B cell (primary cell): ENCODE data around the gene PCDHGB4. TPM values are rescaled to one million over a fixed set of nuclear protein-coding genes. Genes with fewer than 3 reads are reported as not detected.

Source experiments
- ATAC-seq: fragments of 200-7000 bp; cut with Tn5 transposase; one replicate; pipeline ENCODE4 v1.10.0; 2021; ENCODE audit warnings: low read depth, mild to moderate bottlenecking, moderate number of reproducible peaks, moderate library complexity
- CTCF ChIA-PET: fragments of 350-600 bp; sonication (Branson Sonifier 250); formaldehyde crosslinking; loops from one replicate; lab custom pipeline; 2021; ENCODE audit warnings: antibody characterized with exemption, inconsistent platforms; lab: Charles Lee
- POLR2A ChIA-PET: fragments of 350-600 bp; sonication (Branson Sonifier 250); formaldehyde crosslinking; loops from one replicate; lab custom pipeline; 2021; ENCODE audit warnings: antibody characterized with exemption; lab: Charles Lee
- DNase-seq: peaks from one replicate; pipeline ENCODE4 v3.0.0; 2013
- H2AFZ ChIP-seq: 2 replicates; pipeline ENCODE4 v1.6.1; 2012; ENCODE audit warnings: mild to moderate bottlenecking, low read depth, low read length; ENCODE audit not compliant: insufficient read depth, poor library complexity, severe bottlenecking
- H3K27ac ChIP-seq, 2 donors: 1 replicate in 1 of 2; 2 replicates in 1 of 2; pipeline ENCODE4 v1.5.1; 2012 to 2013; ENCODE audit warnings: low read length in 2 of 2, mild to moderate bottlenecking in 2 of 2, moderate library complexity in 1 of 2
- H3K27me3 ChIP-seq, 4 experiments: fragments of 200-600 bp in 1 of 4; sonication (generic) in 1 of 4; replicated peaks in 1 of 4; 1 replicate in 2 of 4; 2 replicates in 2 of 4; pipeline versions ENCODE4 v1.6.1 to v1.7.0; 2013 to 2016; ENCODE audit warnings: low read length in 3 of 4, mild to moderate bottlenecking in 2 of 4, mixed read lengths in 1 of 4, moderate library complexity in 1 of 4; ENCODE audit not compliant: insufficient read depth in 4 of 4, control insufficient read depth in 3 of 4; ENCODE audit errors: control extremely low read depth in 1 of 4
- H3K36me3 ChIP-seq, 2 experiments: replicated peaks in 1 of 2; 1 replicate in 1 of 2; 2 replicates in 1 of 2; pipeline versions ENCODE4 v1.6.1 to v1.7.1; 2013; ENCODE audit warnings: low read length in 1 of 2; ENCODE audit not compliant: insufficient read depth in 2 of 2, control insufficient read depth in 1 of 2; ENCODE audit errors: control extremely low read depth in 1 of 2, extremely low read depth in 1 of 2
- H3K4me1 ChIP-seq, 2 donors: fragments of 200-600 bp in 1 of 2; sonication (generic) in 1 of 2; 1 replicate in 1 of 2; 2 replicates in 1 of 2; pipeline versions ENCODE4 v1.5.1 to v1.6.1; 2013 to 2017; ENCODE audit warnings: low read length in 2 of 2; ENCODE audit not compliant: control insufficient read depth in 2 of 2, insufficient read depth in 2 of 2
- H3K4me2 ChIP-seq: replicated peaks from 2 replicates; pipeline ENCODE3; 2012; ENCODE audit warnings: mild to moderate bottlenecking, low read depth, low read length; ENCODE audit not compliant: poor library complexity, severe bottlenecking
- H3K4me3 ChIP-seq, 5 experiments: fragments of 200-600 bp in 1 of 5; sonication (generic) in 1 of 5; 1 replicate in 3 of 5; 2 replicates in 2 of 5; pipeline versions ENCODE4 v1.5.1 to v1.7.0; 2011 to 2016; ENCODE audit warnings: low read length in 4 of 5, mild to moderate bottlenecking in 4 of 5, low read depth in 2 of 5, control low read depth in 1 of 5, moderate library complexity in 1 of 5; ENCODE audit not compliant: insufficient read depth in 1 of 5; ENCODE audit errors: control extremely low read depth in 1 of 5, extremely low read depth in 1 of 5
- H3K79me2 ChIP-seq: fragments of 200-600 bp; sonication (generic); one replicate; pipeline ENCODE4 v1.6.0; 2016; ENCODE audit warnings: low read length; ENCODE audit not compliant: control insufficient read depth, insufficient read depth
- H3K9ac ChIP-seq: fragments of 200-600 bp; sonication (generic); 2 replicates; pipeline ENCODE4 v1.6.1; 2017; ENCODE audit warnings: mild to moderate bottlenecking, low read length, moderate library complexity
- H3K9me3 ChIP-seq, 3 donors: one replicate each; pipeline versions ENCODE4 v1.6.1 to v1.7.1; 2013; ENCODE audit warnings: low read length in 2 of 3; ENCODE audit not compliant: control insufficient read depth in 2 of 3, insufficient read depth in 1 of 3; ENCODE audit errors: control extremely low read depth in 1 of 3
- H4K20me1 ChIP-seq: 2 replicates; pipeline ENCODE4 v1.6.0; 2012; ENCODE audit warnings: mild to moderate bottlenecking, low read length; ENCODE audit not compliant: insufficient read depth, control insufficient read depth, poor library complexity, severe bottlenecking
- H3K27ac Mint-ChIP-seq: one replicate; pipeline ENCODE4 v1.8.0; 2021; ENCODE audit warnings: mixed read lengths
- H3K27me3 Mint-ChIP-seq: one replicate; pipeline ENCODE4 v1.8.0; 2021; ENCODE audit warnings: mixed read lengths
- H3K4me1 Mint-ChIP-seq: one replicate; pipeline ENCODE4 v1.8.0; 2021; ENCODE audit warnings: mixed read lengths
- H3K4me3 Mint-ChIP-seq: one replicate; pipeline ENCODE4 v1.8.0; 2021; ENCODE audit warnings: mixed read lengths
- H3K9me3 Mint-ChIP-seq: one replicate; pipeline ENCODE4 v1.8.0; 2022; ENCODE audit warnings: mixed read lengths; ENCODE audit not compliant: insufficient read depth
- EZH2 ChIP-seq: IDR thresholded peaks from 2 replicates; pipeline ENCODE4 v1.6.1; 2012; ENCODE audit warnings: borderline replicate concordance, low read depth, mild to moderate bottlenecking, moderate library complexity, low read length; ENCODE audit not compliant: insufficient read depth, poor library complexity, severe bottlenecking
- WGBS: methylation state at CpG from one replicate; pipeline ENCODE4 v1.1.5; 2013; ENCODE audit warnings: missing lambda C conversion rate; ENCODE audit not compliant: insufficient coverage; 5-methylcytosine and 5-hydroxymethylcytosine counted together
- intact Hi-C: fragments of 100-400 bp; cut with micrococcal nuclease; formaldehyde crosslinking; loops from one replicate; pipeline ENCODE4 v1.10.0; 2022
- polyA plus RNA-seq: library from polyadenylated mRNA; depleted of rRNA; stranded (reverse); fragments of >200 nt; gene quantifications from 2 replicates; pipeline ENCODE4 v1.2.3, GENCODE V29; 2012
- total RNA-seq, 2 donors: library from RNA; stranded (reverse); fragments of 120-200 nt in 1 of 2; gene quantifications; 1 replicate in 1 of 2; 2 replicates in 1 of 2; pipeline versions ENCODE4 v1.2.3 to v1.2.4, GENCODE V29; 2013 to 2022
- TF ChIP-seq, protein P1 (sequence below): fragments of 200-600 bp; IDR thresholded peaks from one replicate; pipeline ENCODE4 v1.8.0; 2022; ENCODE audit warnings: antibody characterized with exemption, mild to moderate bottlenecking

Gene PCDHGB4
- total and polyA plus RNA-seq, 2 donors (not counting 1 experiment from before 2014, with no cell fraction given) = 0.39 to 1.6 TPM

GRCh38 chr5:141398608-141399007, 11.1 kb downstream of the PCDHGB4 start:
- Histone ChIP-seq H3K4me3 (no peak overlapping the region), H3K9ac (no peak overlapping the region), H3K36me3 (no peaks in the 10 kb centered on the region), H3K27ac (no peak overlapping the region), H3K79me2 (no peaks in the 10 kb centered on the region), H4K20me1 (no peaks in the 10 kb centered on the region), H2AFZ (no peak overlapping the region), H3K27me3 (peaks cover 0 to 50% (median 34%) of the 10 kb centered on the region in 4 experiments), H3K4me2 (no peak overlapping the region), H3K4me1 (no peaks in the 10 kb centered on the region), H3K9me3 (peaks cover 0 to 52% (median 26%) of the 10 kb centered on the region in 3 donors)
- TF ChIP-seq EZH2 = no peak
- TF ChIP-seq, protein P1, sequence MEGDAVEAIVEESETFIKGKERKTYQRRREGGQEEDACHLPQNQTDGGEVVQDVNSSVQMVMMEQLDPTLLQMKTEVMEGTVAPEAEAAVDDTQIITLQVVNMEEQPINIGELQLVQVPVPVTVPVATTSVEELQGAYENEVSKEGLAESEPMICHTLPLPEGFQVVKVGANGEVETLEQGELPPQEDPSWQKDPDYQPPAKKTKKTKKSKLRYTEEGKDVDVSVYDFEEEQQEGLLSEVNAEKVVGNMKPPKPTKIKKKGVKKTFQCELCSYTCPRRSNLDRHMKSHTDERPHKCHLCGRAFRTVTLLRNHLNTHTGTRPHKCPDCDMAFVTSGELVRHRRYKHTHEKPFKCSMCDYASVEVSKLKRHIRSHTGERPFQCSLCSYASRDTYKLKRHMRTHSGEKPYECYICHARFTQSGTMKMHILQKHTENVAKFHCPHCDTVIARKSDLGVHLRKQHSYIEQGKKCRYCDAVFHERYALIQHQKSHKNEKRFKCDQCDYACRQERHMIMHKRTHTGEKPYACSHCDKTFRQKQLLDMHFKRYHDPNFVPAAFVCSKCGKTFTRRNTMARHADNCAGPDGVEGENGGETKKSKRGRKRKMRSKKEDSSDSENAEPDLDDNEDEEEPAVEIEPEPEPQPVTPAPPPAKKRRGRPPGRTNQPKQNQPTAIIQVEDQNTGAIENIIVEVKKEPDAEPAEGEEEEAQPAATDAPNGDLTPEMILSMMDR = no peak
- ChIA-PET POLR2A (no interaction called here), CTCF (interaction anchor here (1.6 to 1.8 kb wide), 2 partner anchors 15 to 165 kb away, joined by 5 to 7 read pairs; no protein-coding TSS in a partner anchor)
- peaks cover 2% of the 10 kb centered on the region for H3K4me1 Mint-ChIP-seq
- DNase-seq (no peak), ATAC-seq (no peak)
- H3K27me3 Mint-ChIP-seq = peaks cover 51% of the 10 kb centered on the region
- intact Hi-C loops = no loop called here
- 31% methylated on average over 13 of the region's 15 CpGs for WGBS
- peaks cover 12% of the 10 kb centered on the region for H3K9me3 Mint-ChIP-seq
- H3K27ac Mint-ChIP-seq = no peak overlapping the region
- no peak overlapping the region for H3K4me3 Mint-ChIP-seq

DNA sequence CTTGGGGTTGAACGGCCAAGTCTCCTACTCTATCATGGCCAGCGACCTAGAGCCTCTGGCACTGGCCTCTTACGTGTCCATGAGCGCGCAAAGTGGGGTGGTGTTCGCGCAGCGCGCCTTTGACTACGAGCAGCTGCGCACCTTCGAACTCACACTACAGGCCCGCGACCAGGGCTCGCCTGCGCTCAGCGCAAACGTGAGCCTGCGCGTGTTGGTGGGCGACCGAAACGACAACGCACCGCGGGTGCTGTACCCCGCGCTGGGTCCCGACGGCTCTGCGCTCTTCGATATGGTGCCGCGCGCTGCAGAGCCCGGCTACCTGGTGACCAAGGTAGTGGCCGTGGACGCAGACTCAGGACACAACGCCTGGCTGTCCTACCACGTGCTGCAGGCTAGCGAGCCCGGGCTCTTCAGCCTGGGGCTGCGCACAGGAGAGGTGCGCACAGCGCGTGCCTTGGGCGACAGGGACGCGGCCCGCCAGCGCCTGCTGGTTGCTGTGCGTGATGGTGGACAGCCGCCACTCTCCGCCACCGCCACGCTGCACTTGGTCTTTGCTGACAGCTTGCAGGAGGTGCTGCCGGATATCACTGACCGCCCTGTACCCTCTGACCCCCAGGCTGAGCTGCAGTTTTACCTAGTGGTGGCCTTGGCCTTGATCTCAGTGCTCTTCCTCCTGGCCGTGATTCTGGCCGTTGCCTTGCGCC, 12.2 kb downstream of the PCDHGB4 start:
- Mint-ChIP-seq H3K4me3 (no peak overlapping the region), H3K4me1 (peaks cover 2% of the 10 kb centered on the region), H3K9me3 (peaks cover 11% of the 10 kb centered on the region), H3K27ac (no peak overlapping the region), H3K27me3 (peaks cover 53% of the 10 kb centered on the region)
- H3K27ac ChIP-seq = no peak overlapping the region
- no peak overlapping the region for H2AFZ ChIP-seq
- no peak for TF ChIP-seq EZH2
- TF ChIP-seq, protein P1 = no peak
- no peaks in the 10 kb centered on the region for H3K79me2 ChIP-seq
- POLR2A ChIA-PET = no interaction called here
- CTCF ChIA-PET = interaction anchor here (2.3 kb wide), 1 partner anchor 13 kb away, joined by 7 read pairs; the partner anchor contains the start of gene PCDHGA10
- no peak overlapping the region for H3K9ac ChIP-seq
- H3K27me3 ChIP-seq = peaks cover 0 to 50% (median 34%) of the 10 kb centered on the region in 4 experiments
- H3K4me2 ChIP-seq = no peak overlapping the region
- H3K4me1 ChIP-seq = no peaks in the 10 kb centered on the region
- no peak for ATAC-seq
- no peaks in the 10 kb centered on the region for H3K36me3 ChIP-seq
- WGBS = 45% methylated on average over 61 of the region's 61 CpGs
- intact Hi-C loops = loop anchor here (5.0 kb wide), 1 partner anchor 32 kb away; no protein-coding TSS in a partner anchor
- DNase-seq = peak; percentile 5
- no peaks in the 10 kb centered on the region for H4K20me1 ChIP-seq
- no peak overlapping the region for H3K4me3 ChIP-seq
- H3K9me3 ChIP-seq = peaks cover 0 to 48% (median 19%) of the 10 kb centered on the region in 3 donors
